NCI-H82 treated with DMSO at 0.1 percent for 48 hours (cell line): ENCODE data around the gene PDE7B.

Experiments used
- DNase-seq: peaks from one replicate; lab custom pipeline; 2025; ENCODE audit not compliant: unreplicated experiment; lab: John Stamatoyannopoulos, UW

PDE7B gene

GRCh38 chr6:135851442-135852271 is at the start of gene PDE7B:
Gene PDE7B, plus strand, starts transcription at chr6:135851701.
- peak; percentile 7 for DNase-seq

DNA sequence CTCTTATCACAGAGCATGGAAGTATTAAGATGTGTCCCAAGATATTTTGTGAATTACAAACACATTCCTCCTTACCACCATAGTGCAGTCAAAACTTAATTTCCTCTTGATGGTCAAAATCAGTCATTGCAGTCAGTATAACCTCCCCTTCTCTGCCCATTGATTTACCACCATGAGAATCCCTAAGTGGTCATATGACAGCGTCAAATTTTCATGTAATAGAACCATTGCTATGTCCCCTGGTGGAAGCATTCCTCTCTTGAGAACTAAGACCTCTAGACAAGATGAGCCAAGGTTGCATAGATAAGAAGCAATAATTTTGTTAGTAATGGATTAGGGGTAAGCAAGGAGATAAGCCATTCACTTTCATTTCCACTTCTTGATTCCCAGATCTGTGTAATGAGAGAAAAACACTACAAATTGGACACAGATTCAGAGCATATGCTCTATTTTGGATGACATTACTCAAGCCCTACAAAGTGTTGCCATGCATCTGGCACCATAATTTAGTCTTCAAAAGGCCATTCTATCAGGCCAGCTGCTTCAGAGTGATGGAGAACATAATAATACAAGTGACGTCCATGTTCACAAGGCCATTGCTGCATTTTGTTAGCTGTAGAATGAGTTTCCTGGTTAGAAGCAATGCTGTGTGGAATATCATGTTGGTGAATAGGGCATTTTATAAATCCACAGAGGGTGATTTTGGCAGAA is 49.6 kb upstream of the PDE7B start:
- DNase-seq: peak; percentile 11

DNA sequence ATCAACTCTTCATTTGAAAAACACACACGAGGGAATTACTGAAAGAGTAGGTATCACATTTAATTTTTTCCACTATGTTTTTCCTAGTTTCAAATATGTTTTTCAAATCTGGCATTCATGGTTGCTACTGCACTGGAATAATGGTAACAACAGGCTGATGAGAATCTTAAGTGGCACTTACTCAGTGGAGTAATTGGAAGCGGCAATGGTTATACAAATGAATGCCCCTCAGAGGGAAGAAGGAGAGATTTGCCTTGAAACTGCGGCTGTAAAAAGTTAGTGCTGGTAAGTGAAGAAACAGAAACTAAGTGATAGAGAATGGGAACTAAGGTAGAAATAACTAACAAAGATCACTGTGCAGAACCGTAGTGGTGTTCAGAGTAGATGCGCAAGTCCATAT is 41.0 kb upstream of the PDE7B start:
- DNase-seq: no peak

- DNase-seq: no peak
These were observed 40.3 kb upstream of the PDE7B start for GRCh38 chr6:135811170-135811569.

DNA sequence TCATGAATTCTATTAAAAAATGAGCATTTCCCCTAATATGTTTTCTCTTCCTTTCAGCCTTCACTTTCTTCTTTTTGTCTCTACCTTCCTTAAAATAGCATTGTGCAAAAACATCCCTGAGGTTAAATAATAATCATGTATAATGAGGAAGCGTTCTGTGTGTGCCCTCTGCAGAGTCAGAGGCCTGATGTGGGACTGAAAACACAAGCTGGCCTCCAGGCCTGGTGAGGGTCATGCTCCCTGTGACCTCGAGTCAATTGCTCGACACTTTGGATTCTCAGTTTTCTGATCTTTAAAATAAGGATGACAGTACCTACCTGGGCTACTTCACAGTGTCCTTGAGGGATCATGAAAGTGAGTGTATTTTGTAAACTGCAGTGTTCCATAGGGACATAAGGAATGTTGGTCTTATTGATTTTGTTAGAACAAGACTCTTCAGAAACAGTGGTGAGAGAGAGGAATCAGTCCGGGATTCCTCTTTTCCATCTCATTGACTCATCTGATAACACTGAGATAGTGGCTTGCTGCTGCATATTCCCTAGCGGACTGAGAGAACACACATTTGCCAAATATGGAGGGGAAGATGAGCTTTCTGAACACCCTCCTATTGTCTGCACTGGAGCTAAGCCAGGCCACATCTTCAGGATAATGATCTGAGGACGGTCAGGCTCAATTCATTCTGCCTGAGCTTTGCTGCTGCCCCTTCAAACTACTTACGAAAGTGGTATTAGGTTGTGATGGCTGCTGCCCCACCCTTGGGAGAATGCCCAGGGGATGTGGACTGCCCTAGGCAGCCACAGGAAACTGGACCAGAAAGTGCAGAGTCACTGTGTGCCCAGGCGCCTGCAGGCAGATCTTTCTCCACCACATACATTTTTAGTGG is 39.6 kb upstream of the PDE7B start:
- no peak for DNase-seq

DNA sequence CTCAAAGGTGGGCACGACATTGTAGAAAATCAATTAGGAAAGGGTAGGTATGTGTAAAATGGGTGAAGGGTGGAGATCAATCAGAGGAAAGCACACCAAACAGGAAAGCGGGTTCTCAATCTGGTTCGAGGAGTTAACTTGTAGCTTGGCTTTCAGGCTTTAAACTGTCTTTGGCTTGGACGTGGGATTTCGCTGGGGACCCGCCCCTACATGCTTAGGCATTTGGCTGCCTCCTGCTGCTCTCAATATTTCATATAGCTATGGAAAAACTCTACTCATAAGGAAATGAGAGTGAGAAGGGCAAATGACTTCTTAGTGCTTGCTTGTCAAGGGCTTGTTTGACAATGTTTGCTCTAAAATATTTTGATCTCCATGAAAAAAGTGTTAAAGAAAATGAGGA is 38.1 kb upstream of the PDE7B start:
- DNase-seq: no peak

DNA sequence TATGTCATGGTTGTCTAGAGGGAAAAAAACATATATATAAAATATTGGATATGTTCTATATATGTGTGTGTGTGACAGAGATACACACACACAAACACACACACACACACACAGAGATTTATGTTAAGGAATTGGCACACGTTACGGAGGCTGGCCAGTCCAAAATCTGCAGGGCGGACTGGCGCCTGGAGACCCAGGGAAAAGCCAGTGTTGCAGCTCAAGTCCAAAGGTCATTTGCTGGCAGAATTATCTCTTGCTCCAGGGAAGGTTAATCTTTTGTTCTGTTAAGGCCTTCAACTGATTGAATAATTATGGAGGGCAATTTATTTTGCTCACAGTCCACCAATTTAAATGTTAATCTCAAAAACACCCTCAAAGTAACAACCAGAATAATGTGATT is 37.5 kb upstream of the PDE7B start:
- DNase-seq: no peak

DNA sequence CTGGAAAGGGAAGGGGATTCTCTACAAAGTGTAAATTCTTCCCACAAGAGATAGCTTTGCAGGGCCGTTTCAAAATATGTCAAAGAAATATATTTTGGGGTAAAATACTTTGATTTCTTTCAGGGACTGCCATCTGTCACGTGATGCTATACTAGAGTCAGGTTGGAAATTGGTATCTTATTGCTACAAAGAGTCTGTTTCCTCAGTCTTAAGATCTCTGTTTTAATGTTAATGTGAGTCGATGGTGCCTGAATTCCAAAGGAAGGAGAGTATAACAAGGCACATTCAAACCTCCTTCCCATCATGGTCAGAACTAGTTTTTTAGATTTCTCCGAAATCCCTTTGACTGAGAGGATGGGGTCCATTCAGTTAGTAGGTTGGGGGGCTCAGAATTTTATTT is 36.3 kb upstream of the PDE7B start:
- no peak for DNase-seq

DNA sequence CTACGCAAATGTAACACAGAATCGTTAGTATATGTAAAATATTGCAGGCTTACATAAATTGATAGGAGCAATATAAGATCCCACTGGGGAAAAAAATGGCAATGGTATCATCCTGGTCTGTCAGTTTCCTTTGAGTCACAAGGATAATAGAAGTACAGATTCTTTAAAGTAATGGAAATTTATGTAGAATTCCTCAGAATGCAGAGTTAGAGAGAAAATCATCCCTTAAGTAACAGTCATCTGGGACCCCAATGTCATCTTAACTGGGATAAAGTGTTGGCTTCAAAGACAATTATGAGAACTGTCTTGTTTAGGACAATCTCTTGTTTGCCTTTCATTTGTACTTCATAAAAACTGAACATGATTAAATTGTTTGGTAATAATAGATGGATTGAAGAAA is 34.5 kb upstream of the PDE7B start:
- no peak for DNase-seq

GRCh38 chr6:135819665-135820064 is 31.8 kb upstream of the PDE7B start:
- DNase-seq: no peak

- DNase-seq: no peak
These were observed 31.2 kb upstream of the PDE7B start for GRCh38 chr6:135820340-135820739.

GRCh38 chr6:135823851-135824250 is 27.6 kb upstream of the PDE7B start:
- DNase-seq: no peak

DNA sequence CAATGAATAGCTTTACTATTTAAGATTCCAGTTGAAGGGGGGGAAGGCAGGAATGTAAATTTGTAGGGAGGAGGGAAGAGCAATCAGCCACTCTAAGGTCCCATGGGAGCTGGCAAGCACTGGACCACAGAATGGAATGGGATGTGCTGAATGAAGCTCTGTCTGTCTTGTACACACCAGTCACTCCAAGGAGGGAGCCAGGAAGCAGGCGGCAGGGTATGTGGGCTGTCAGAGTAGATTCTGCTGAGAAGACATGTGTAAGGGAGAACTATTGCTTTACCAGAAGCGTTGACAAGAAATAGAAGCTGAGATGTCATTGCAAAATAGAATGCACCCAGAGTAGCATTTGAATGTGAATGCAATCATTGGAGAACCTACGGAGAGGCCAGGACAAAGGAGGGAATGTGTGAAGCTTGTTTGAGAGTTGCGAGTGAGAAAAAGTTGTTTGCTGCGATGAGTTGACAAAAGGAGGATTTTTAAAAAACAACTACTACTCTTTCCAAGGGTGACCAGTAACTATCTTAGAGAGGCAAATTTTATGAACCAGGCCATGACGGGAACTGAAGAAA is 25.2 kb upstream of the PDE7B start:
- DNase-seq: no peak

DNA sequence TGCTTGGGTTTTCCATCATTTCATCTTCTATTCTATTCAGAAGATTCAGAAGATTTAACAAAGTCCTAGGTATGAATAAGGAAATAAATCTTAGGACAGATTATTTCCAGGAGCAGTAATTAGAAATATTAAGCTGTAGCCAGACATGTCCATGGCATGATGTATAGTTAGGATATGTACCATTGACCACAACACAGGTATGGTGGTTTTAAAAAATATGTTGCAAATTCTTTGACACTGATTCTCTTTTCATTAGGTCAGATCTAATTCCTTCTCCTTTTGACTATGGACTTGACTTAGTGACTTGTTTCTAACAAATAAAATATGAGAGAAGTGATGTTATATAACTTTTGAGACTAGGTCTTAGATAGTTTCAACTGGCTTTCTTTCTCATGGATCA is 23.5 kb upstream of the PDE7B start:
- DNase-seq: no peak

- DNase-seq: no peak
These were observed 21.0 kb upstream of the PDE7B start for GRCh38 chr6:135830452-135830881.

GRCh38 chr6:135831016-135831415 is 20.5 kb upstream of the PDE7B start:
- DNase-seq: no peak

DNA sequence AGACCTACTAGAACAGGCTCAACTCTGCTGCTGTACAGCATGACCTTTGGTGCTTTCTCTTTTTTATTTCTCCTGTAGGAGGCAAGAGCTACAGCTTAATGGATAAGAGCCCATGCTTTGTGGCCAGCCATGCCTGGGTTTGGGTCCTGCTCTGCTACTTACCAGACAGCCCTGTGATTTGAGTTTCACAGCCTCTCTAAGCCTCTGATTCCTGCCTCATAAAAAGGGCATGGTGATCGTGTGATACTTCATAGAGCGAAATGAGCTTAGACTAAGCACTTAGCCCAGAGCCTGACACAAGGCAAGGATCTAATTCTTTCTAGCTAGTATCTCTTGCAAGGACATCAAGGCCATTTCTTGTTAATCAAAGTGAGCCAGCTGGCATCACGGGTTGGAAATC is 19.3 kb upstream of the PDE7B start:
- peak; percentile 76 for DNase-seq

DNA sequence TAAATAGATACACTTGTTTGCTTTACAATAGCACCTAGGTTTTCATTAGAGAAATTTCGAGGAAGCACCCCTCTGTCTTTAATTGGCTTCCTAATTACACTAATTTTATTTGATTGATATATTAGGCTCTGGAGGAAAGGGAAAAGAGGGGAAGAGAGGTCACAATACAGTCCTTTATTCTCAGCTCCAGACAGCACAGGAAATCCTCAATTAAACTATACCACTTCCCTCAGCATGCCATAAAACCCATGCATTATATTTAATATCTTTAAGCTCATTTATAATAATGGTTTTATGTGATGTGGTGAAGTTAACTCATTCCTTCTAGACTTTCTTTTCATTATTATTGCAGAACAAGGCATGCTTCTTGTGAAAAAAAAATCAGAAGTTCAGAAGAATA is 17.7 kb upstream of the PDE7B start:
- DNase-seq: no peak

DNA sequence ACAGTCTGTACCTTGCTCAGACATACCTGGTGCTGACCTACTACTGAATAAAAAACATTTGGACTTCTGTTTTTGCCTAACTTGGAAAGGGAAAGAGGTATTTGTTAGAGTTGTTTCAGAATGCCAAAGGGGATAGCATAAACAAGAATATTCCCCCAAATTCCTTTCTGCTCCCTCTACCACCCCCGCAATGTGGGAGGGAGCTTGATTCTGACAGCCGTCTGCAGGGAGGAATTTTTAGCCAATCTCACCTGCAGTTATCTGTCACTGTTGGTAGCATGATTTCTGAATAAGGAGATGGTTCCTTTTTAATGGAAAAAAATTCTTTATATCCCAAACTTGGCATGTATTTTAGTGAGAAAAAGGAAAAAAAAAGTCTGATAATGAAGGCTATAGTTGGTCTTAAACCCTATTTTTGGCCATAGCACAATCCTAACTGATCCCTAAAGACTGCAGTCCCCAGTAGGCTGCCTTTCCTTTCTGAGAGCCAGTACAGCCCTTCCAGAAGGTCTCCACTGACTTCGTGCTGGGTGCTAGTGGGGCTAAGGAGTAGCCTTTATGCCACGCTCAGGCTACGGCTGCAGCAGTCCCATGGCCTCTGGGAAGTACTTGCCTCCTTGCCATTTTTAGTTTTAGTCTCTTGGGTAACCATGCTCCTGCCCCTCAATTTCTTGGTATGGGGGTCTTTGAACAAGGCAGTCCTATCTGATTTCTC is 13.6 kb upstream of the PDE7B start:
- DNase-seq: no peak

- no peak for DNase-seq
These were observed 12.4 kb upstream of the PDE7B start for GRCh38 chr6:135839121-135839520.
